Activated T-cell treated with anti-CD3 and anti-CD28 coated beads for 1 hour (primary cell): ENCODE data around the gene OAT.
A peak's percentile ranks its signal among the peaks of the same experiment; 100 is the strongest.
"Not testable (repeated sequence)": the region's sequence is repeated elsewhere in the genome, so short reads cannot be mapped to it uniquely, and the experiment has no call there.

Experiments
- DNase-seq: peaks from one replicate; pipeline ENCODE4 v3.0.0-alpha.2; 2020; ENCODE audit warnings: low read depth

OAT gene

GRCh38 chr10:124447751-124448466 is 29.2 kb upstream of the OAT start:
- DNase-seq = no peak

- DNase-seq = no peak
Measured at GRCh38 chr10:124446830-124447750, 28.4 kb upstream of the OAT start.

GRCh38 chr10:124441694-124442093 is 23.0 kb upstream of the OAT start:
- DNase-seq = not testable (repeated sequence)

GRCh38 chr10:124436191-124436638 is 17.5 kb upstream of the OAT start:
- no peak for DNase-seq

GRCh38 chr10:124435683-124436082 is 17.0 kb upstream of the OAT start:
- DNase-seq = not testable (repeated sequence)

GRCh38 chr10:124433461-124433860 is 14.7 kb upstream of the OAT start:
- no peak for DNase-seq

- DNase-seq = no peak
Measured at GRCh38 chr10:124430077-124430476, 11.4 kb upstream of the OAT start.

- no peak for DNase-seq
Measured at GRCh38 chr10:124429576-124429975, 10.9 kb upstream of the OAT start.

GRCh38 chr10:124428207-124428777 is 9.6 kb upstream of the OAT start:
- no peak for DNase-seq

- DNase-seq = no peak
Measured at GRCh38 chr10:124425227-124425962, 6.7 kb upstream of the OAT start.

- DNase-seq = no peak
Measured at GRCh38 chr10:124423813-124424212, 5.1 kb upstream of the OAT start.

GRCh38 chr10:124422742-124423141 is 4.0 kb upstream of the OAT start:
- no peak for DNase-seq

GRCh38 chr10:124420254-124420653 is 1.5 kb upstream of the OAT start:
- no peak for DNase-seq

- no peak for DNase-seq
Measured at GRCh38 chr10:124419635-124420034, 912 bp upstream of the OAT start.

- peak; percentile 27 for DNase-seq
Measured at GRCh38 chr10:124417895-124418725, 613 bp downstream of the OAT start.

GRCh38 chr10:124416733-124417132 is 2.0 kb downstream of the OAT start:
- no peak for DNase-seq

GRCh38 chr10:124415210-124415609 is 3.5 kb downstream of the OAT start:
- DNase-seq = no peak

GRCh38 chr10:124414076-124414475 is 4.6 kb downstream of the OAT start:
- no peak for DNase-seq

- DNase-seq = no peak
Measured at GRCh38 chr10:124409696-124410095, 9.0 kb downstream of the OAT start.

GRCh38 chr10:124408357-124408756 is 10.4 kb downstream of the OAT start:
- no peak for DNase-seq

- DNase-seq = no peak
Measured at GRCh38 chr10:124407456-124407855, 11.3 kb downstream of the OAT start.
